IMR-90 (cell line): Measurements from ENCODE around the gene ALS2.
"Not testable (repeated sequence)": the region's sequence is repeated elsewhere in the genome, so short reads cannot be mapped to it uniquely, and the experiment has no call there.

Experiments
- CTCF ChIP-seq: conservative IDR thresholded peaks from 2 replicates; pipeline ENCODE4 v1.5.1; 2012; ENCODE audit warnings: mild to moderate bottlenecking, low read depth, low read length, improper control_type of control experiment
- POLR2A ChIP-seq: IDR thresholded peaks from 2 replicates; pipeline ENCODE4 v1.6.1; 2012; ENCODE audit warnings: mild to moderate bottlenecking, low read depth, low read length
- RFX5 ChIP-seq: IDR thresholded peaks from 2 replicates; pipeline ENCODE4 v1.8.0; 2012; ENCODE audit warnings: low read depth, mild to moderate bottlenecking, low read length, moderate library complexity
- USF2 ChIP-seq: fragments of 150-350 bp; IDR thresholded peaks from 2 replicates; pipeline ENCODE4 v1.6.1; 2017; ENCODE audit warnings: mild to moderate bottlenecking, antibody characterized with exemption, low read length, low read depth

GRCh38 chr2:201810604-201811003 lies 29.9 kb upstream of the ALS2 start:
- not testable (repeated sequence) for TF ChIP-seq RFX5, POLR2A, CTCF, USF2
